HG03432 (cell line): ENCODE measurements around the gene LYVE1.
A peak's percentile ranks its signal among the peaks of the same experiment; 100 is the strongest.

Source experiments
- ATAC-seq: cut with Tn5 transposase; IDR thresholded peaks from one replicate; pipeline ENCODE4 v1.9.1; 2021; ENCODE audit warnings: mild to moderate bottlenecking, moderate library complexity; ENCODE audit not compliant: unreplicated experiment

Gene LYVE1

GRCh38 chr11:10526974-10527918, 41.2 kb downstream of the LYVE1 start:
- peak; percentile 97 for ATAC-seq

DNA sequence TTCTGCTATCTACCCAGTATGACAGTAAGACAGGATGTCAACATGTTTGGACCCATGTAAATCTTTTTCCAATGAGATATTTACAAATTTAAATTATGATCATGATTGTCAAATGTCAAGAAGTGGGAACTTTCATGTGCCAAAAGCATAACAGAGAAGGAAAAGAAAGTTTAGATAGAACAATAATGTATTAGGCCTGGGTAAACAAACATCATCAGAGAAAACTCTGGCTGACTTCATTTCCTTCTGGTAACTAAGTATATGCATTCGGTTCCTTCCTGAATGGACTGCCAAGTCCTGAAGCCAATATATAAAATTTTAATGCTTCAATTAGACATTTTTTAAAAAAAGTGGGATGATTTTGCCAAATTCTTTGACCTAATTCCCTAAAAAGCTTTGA, 44.0 kb downstream of the LYVE1 start:
- ATAC-seq: no peak

DNA sequence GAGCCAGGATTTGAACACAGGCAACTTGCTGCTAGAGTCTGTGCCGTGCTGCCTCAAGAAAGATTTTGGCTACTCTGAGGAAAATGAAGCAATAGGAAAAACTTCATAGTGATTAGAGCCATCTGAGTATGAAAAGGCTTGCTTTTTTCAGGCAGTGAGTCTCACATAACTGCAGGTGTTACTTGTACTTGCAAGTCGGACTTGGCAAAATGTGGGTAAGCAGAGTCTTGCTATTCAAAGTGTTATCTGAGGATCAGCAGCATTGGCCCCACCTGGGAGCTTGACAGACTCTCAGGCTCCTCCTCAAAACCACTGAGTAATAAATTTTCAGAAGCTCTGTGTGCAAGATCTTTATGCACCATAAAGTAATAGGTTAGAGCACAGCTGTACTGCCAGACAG, 45.5 kb downstream of the LYVE1 start:
- ATAC-seq: no peak

DNA sequence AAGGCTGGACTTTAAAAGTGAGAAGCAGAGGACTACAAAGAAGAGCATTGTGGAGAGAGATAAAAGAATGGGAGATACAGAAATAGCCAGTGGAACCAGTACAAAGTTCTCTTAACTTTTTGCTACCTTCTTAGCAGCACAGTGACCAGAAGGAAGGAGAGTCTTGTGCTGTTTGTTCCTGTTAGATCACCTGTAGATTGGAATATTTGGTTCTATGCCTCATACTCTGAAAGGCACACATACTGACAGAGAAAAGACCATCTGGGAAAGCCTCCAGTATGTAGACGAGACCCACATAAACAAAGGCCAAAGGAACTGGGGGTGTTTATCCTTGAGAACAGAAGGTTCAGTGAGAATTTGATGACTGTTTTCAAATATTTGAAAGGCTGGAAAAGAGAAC, 46.2 kb downstream of the LYVE1 start:
- ATAC-seq: no peak

GRCh38 chr11:10520562-10520961, 47.9 kb downstream of the LYVE1 start:
- ATAC-seq: no peak

GRCh38 chr11:10519630-10520029, 48.8 kb downstream of the LYVE1 start:
- no peak for ATAC-seq

GRCh38 chr11:10518891-10519290, 49.6 kb downstream of the LYVE1 start:
- ATAC-seq: no peak

- no peak for ATAC-seq
These were observed 50.3 kb downstream of the LYVE1 start for GRCh38 chr11:10518123-10518522.

DNA sequence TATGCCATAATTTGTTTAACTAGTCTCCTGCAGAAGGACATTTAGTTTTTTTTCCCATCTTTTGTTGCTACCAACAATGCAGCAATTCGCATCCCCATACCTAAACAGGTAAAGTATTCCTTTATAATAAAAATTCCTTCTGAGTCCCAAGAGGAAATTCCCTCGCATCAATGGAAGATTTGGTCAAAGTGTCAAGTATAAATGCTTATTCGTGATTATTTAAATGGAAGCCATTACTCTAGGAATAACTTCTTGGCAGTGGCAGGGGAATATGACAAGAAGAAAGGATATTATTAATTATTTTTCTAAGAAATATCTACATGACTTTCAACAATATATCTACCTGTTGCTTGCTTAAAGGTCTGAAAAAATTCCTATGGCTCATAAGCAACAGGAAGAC, 53.0 kb downstream of the LYVE1 start:
- ATAC-seq: no peak

- ATAC-seq: no peak
These were observed 53.8 kb downstream of the LYVE1 start for GRCh38 chr11:10514709-10515108.

- no peak for ATAC-seq
These were observed 54.3 kb downstream of the LYVE1 start for GRCh38 chr11:10514202-10514601.

- ATAC-seq: no peak
These were observed 57.3 kb downstream of the LYVE1 start for GRCh38 chr11:10511181-10511621.
